AG09309 (cell line): ENCODE measurements around the gene CAMTA2.

Source experiments
- DNase-seq: peaks from one replicate; pipeline ENCODE4 v3.0.0-alpha.2; 2010; ENCODE audit warnings: low read depth
- H3K4me3 ChIP-seq: 2 replicates; pipeline ENCODE4 v1.5.1; 2011; ENCODE audit warnings: mild to moderate bottlenecking, low read depth, low read length, moderate library complexity; ENCODE audit not compliant: control insufficient read depth
- CTCF ChIP-seq: IDR thresholded peaks from 2 replicates; pipeline ENCODE4 v1.5.1; 2011; ENCODE audit warnings: mild to moderate bottlenecking, low read depth, low read length, inconsistent platforms; ENCODE audit not compliant: insufficient read depth, control insufficient read depth; ENCODE audit errors: missing control alignments

CAMTA2 gene

GRCh38 chr17:4960279-4960922 is 27.1 kb downstream of the CAMTA2 start:
- H3K4me3 ChIP-seq: no peak overlapping the region
- no peak for TF ChIP-seq CTCF
- no peak for DNase-seq

- no peak for TF ChIP-seq CTCF
- no peak overlapping the region for H3K4me3 ChIP-seq
- DNase-seq: no peak
Measured at GRCh38 chr17:4959261-4959965, 28.1 kb downstream of the CAMTA2 start.

GRCh38 chr17:4958102-4958501 is 29.4 kb downstream of the CAMTA2 start:
- no peak for DNase-seq
- TF ChIP-seq CTCF: no peak
- H3K4me3 ChIP-seq: no peak overlapping the region

- no peak overlapping the region for H3K4me3 ChIP-seq
- TF ChIP-seq CTCF: peak; percentile 27
- DNase-seq: no peak
Measured at GRCh38 chr17:4956493-4957061, 30.9 kb downstream of the CAMTA2 start.

GRCh38 chr17:4955091-4955490 is 32.4 kb downstream of the CAMTA2 start:
- DNase-seq: no peak
- H3K4me3 ChIP-seq: no peak overlapping the region
- TF ChIP-seq CTCF: no peak

GRCh38 chr17:4953451-4953961 is 34.0 kb downstream of the CAMTA2 start:
- no peak for TF ChIP-seq CTCF
- peak; percentile 58 for DNase-seq
- peak overlapping the region; percentile 11 for H3K4me3 ChIP-seq
